ENCODE data around the gene NACC2.

DNA sequence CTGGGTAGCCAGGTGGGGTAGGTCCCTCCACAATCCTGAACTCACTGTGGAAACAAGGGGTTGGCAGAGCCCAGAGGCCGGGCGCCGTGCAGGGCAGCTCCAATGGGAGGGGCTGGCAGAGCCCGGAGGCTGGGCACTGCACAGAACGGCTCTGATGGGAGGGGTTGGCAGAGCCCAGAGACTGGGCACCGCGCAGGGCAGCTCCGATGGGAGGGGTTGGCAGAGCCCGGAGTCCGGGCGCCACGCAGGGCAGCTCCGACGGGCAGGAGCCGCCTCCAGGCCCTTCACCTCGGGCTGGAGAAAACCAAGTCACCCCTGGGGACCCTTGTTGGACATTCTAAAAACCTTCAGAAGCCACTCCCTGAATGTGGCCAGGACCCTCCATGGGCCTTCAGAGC lies 9.3 kb downstream of the NACC2 start:
- TF ChIP-seq NRF1 (IDR thresholded peaks at IDR 0.05; ENCODE audit: low read depth, low read length) (no peak), POLR2A (IDR thresholded peaks at IDR 0.05; ENCODE audit: control extremely low read depth in 1 of 2, low read depth in 2 of 2, low read length in 2 of 2) (no peak), RFX5 (IDR thresholded peaks at IDR 0.05; ENCODE audit: borderline replicate concordance, low read depth, low read length) (no peak), RNF2 (IDR thresholded peaks at IDR 0.05; ENCODE audit: borderline replicate concordance, low read depth, low read length, missing control alignments, poor library complexity, severe bottlenecking) (no peak), EGR1 (IDR thresholded peaks at IDR 0.05; ENCODE audit: borderline replicate concordance, low read depth, low read length) (no peak), POLR2AphosphoS5 (IDR thresholded peaks at IDR 0.05; ENCODE audit: low read depth, low read length) (no peak), GTF2F1 (IDR thresholded peaks at IDR 0.05; ENCODE audit: borderline replicate concordance, low read depth, low read length) (no peak)
- TF ChIP-seq, protein P1, sequence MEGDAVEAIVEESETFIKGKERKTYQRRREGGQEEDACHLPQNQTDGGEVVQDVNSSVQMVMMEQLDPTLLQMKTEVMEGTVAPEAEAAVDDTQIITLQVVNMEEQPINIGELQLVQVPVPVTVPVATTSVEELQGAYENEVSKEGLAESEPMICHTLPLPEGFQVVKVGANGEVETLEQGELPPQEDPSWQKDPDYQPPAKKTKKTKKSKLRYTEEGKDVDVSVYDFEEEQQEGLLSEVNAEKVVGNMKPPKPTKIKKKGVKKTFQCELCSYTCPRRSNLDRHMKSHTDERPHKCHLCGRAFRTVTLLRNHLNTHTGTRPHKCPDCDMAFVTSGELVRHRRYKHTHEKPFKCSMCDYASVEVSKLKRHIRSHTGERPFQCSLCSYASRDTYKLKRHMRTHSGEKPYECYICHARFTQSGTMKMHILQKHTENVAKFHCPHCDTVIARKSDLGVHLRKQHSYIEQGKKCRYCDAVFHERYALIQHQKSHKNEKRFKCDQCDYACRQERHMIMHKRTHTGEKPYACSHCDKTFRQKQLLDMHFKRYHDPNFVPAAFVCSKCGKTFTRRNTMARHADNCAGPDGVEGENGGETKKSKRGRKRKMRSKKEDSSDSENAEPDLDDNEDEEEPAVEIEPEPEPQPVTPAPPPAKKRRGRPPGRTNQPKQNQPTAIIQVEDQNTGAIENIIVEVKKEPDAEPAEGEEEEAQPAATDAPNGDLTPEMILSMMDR (IDR thresholded peaks at IDR 0.05; ENCODE audit: control extremely low read depth in 1 of 3, insufficient read depth in 1 of 3, low read depth in 1 of 3, low read length in 3 of 3): no peak
- TF ChIP-seq, protein P2, sequence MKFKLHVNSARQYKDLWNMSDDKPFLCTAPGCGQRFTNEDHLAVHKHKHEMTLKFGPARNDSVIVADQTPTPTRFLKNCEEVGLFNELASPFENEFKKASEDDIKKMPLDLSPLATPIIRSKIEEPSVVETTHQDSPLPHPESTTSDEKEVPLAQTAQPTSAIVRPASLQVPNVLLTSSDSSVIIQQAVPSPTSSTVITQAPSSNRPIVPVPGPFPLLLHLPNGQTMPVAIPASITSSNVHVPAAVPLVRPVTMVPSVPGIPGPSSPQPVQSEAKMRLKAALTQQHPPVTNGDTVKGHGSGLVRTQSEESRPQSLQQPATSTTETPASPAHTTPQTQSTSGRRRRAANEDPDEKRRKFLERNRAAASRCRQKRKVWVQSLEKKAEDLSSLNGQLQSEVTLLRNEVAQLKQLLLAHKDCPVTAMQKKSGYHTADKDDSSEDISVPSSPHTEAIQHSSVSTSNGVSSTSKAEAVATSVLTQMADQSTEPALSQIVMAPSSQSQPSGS (IDR thresholded peaks at IDR 0.05; ENCODE audit: low read length): no peak
